Measurements from ENCODE around the gene WEE1. TPM values are rescaled to one million over a fixed set of nuclear protein-coding genes. Genes with fewer than 3 reads are reported as not detected.
A peak's percentile ranks its signal among the peaks of the same experiment; 100 is the strongest.

Gene WEE1
- polyA plus RNA-seq (2011; rRNA removed): 27.2 and 44.8 TPM in 2 replicates
- polyA minus RNA-seq (2011; rRNA and poly(A)+ RNA removed): 13.4 and 20.3 TPM in 2 replicates

- Histone ChIP-seq H3K27me3 (ENCODE audit: control insufficient read depth, insufficient read depth, low read length) (no peaks in the 10 kb centered on the region), H3K9me3 (ENCODE audit: control insufficient read depth, insufficient read depth, low read length) (no peaks in the 10 kb centered on the region; the same call in 1 of the 2 replicates), H3K27ac (ENCODE audit: low read depth, low read length) (peak within 1 kb of the TSS; percentile 97), H3K4me3 (ENCODE audit: low read depth, low read length) (peak within 1 kb of the TSS; percentile 82)
- no peak for TF ChIP-seq CTCF (IDR thresholded peaks at IDR 0.05; ENCODE audit: low read depth, low read length)
- peak; percentile 95 for DNase-seq (ENCODE audit: low read depth, low spot score)
- ChIA-PET POLR2A (interaction anchor here (0.6 to 1.6 kb wide), 17 partner anchors 15 to 737 kb away, joined by 3 to 21 read pairs (median 4); partner anchors contain the start of genes IPO7 and ZNF143), CTCF (interaction anchor here (0.5 to 1.6 kb wide), 4 partner anchors 18 to 732 kb away, joined by 3 to 4 read pairs (median 3); partner anchors contain the start of gene ADM)
These were observed at the start of gene WEE1 for GRCh38 chr11:9573052-9573774. Gene WEE1 (plus strand): TSS chr11:9573670. CDS start chr11:9573934, 264 bp downstream.

- ChIA-PET POLR2A (interaction anchor here (0.7 kb wide), 1 partner anchor 202 kb away, joined by 7 read pairs; no protein-coding TSS in a partner anchor), CTCF (interaction anchor here (3.0 kb wide), 2 partner anchors 11 to 17 kb away, joined by 20 to 27 read pairs; no protein-coding TSS in a partner anchor)
- no peak for DNase-seq (ENCODE audit: low read depth, low spot score)
- Histone ChIP-seq H3K9me3 (ENCODE audit: control insufficient read depth, insufficient read depth, low read length) (no peaks in the 10 kb centered on the region), H3K27me3 (ENCODE audit: control insufficient read depth, insufficient read depth, low read length) (no peaks in the 10 kb centered on the region), H3K4me3 (ENCODE audit: low read depth, low read length) (no peak overlapping the region), H3K27ac (ENCODE audit: low read depth, low read length) (no peak overlapping the region)
- no peak for TF ChIP-seq CTCF (IDR thresholded peaks at IDR 0.05; ENCODE audit: low read depth, low read length)
These were observed 49.5 kb upstream of the WEE1 start for GRCh38 chr11:9524001-9524400.

GRCh38 chr11:9525116-9525515 is 48.4 kb upstream of the WEE1 start:
- ChIA-PET POLR2A (no interaction called here), CTCF (interaction anchor here (3.0 kb wide), 2 partner anchors 10 to 18 kb away, joined by 20 to 27 read pairs; no protein-coding TSS in a partner anchor)
- no peak for TF ChIP-seq CTCF (IDR thresholded peaks at IDR 0.05; ENCODE audit: low read depth, low read length)
- Histone ChIP-seq H3K27ac (ENCODE audit: low read depth, low read length) (no peak overlapping the region), H3K9me3 (ENCODE audit: control insufficient read depth, insufficient read depth, low read length) (no peaks in the 10 kb centered on the region), H3K4me3 (ENCODE audit: low read depth, low read length) (no peak overlapping the region), H3K27me3 (ENCODE audit: control insufficient read depth, insufficient read depth, low read length) (no peaks in the 10 kb centered on the region)
- DNase-seq (ENCODE audit: low read depth, low spot score): no peak

- H3K27me3 ChIP-seq (ENCODE audit: control insufficient read depth, insufficient read depth, low read length): no peaks in the 10 kb centered on the region
- peak overlapping the region; percentile 66 for H3K27ac ChIP-seq (ENCODE audit: low read depth, low read length)
- H3K9me3 ChIP-seq (ENCODE audit: control insufficient read depth, insufficient read depth, low read length): no peaks in the 10 kb centered on the region
- H3K4me3 ChIP-seq (ENCODE audit: low read depth, low read length): no peak overlapping the region
- ChIA-PET POLR2A (no interaction called here), CTCF (interaction anchor here (0.6 to 1.0 kb wide), 3 partner anchors 11 to 1191 kb away, joined by 3 to 4 read pairs (median 3); no protein-coding TSS in a partner anchor)
- no peak for TF ChIP-seq CTCF (IDR thresholded peaks at IDR 0.05; ENCODE audit: low read depth, low read length)
- DNase-seq (ENCODE audit: low read depth, low spot score): peak; percentile 13
These were observed 45.9 kb upstream of the WEE1 start for GRCh38 chr11:9527481-9528135.
